GM21526 (cell line): ENCODE results near the gene PIBF1.

Experiments used
- ATAC-seq: cut with Tn5 transposase; IDR thresholded peaks from one replicate; pipeline ENCODE4 v1.9.1; 2021; ENCODE audit warnings: moderate library complexity; ENCODE audit not compliant: unreplicated experiment, low FRiP score

The PIBF1 gene

GRCh38 chr13:73058432-73058735, 276.5 kb downstream of the PIBF1 start:
- peak; percentile 16 for ATAC-seq

GRCh38 chr13:73058736-73059459, 277.0 kb downstream of the PIBF1 start, which contains the start of gene KLF5:
KLF5 (plus strand) TSS chr13:73059005; CDS start chr13:73059328, 323 bp downstream.
- ATAC-seq, result peak; percentile 98

- ATAC-seq, result peak; percentile 49
Measured at GRCh38 chr13:73059460-73060250, 277.7 kb downstream of the PIBF1 start.

- no peak for ATAC-seq
Measured at GRCh38 chr13:73060251-73061160, 278.6 kb downstream of the PIBF1 start.

- no peak for ATAC-seq
Measured at GRCh38 chr13:73061473-73061872, 279.5 kb downstream of the PIBF1 start.

GRCh38 chr13:73061876-73062275, 279.9 kb downstream of the PIBF1 start:
- ATAC-seq, result no peak

- ATAC-seq, result no peak
Measured at GRCh38 chr13:73062468-73062867, 280.5 kb downstream of the PIBF1 start.

GRCh38 chr13:73063166-73063565, 281.2 kb downstream of the PIBF1 start:
- no peak for ATAC-seq

GRCh38 chr13:73065036-73065435, 283.1 kb downstream of the PIBF1 start:
- ATAC-seq, result no peak

- ATAC-seq, result no peak
Measured at GRCh38 chr13:73065665-73066340, 283.9 kb downstream of the PIBF1 start.
